Uterus (tissue), 4 donors: ENCODE results near the gene NYNRIN. TPM values are rescaled to one million over a fixed set of nuclear protein-coding genes. Genes with fewer than 3 reads are reported as not detected.

ENCODE experiments used
- DNase-seq, 2 donors: peaks; one replicate each; pipeline ENCODE4 v3.0.0-alpha.2; 2019 to 2020
- H3K27ac ChIP-seq, 2 donors: fragments of 200-600 bp; sonication (generic); 1 replicate in 1 of 2; 2 replicates in 1 of 2; pipeline ENCODE4 v1.5.1; 2016 to 2018
- H3K27me3 ChIP-seq, 2 donors: fragments of 200-600 bp; sonication (generic); one replicate each; pipeline ENCODE4 v1.5.1; 2018 to 2019; ENCODE audit warnings: control low read depth in 1 of 2
- H3K36me3 ChIP-seq, 2 donors: fragments of 200-600 bp; sonication (generic); one replicate each; pipeline ENCODE4 v1.5.1; 2019; ENCODE audit warnings: control low read depth in 1 of 2
- H3K4me1 ChIP-seq, 2 donors: fragments of 200-600 bp; sonication (generic); one replicate each; pipeline ENCODE4 v1.5.1; 2018 to 2019; ENCODE audit warnings: control low read depth in 1 of 2
- H3K4me3 ChIP-seq, 2 donors: fragments of 200-600 bp; sonication (generic); 1 replicate in 1 of 2; 2 replicates in 1 of 2; pipeline ENCODE4 v1.5.1; 2018 to 2019; ENCODE audit warnings: mild to moderate bottlenecking in 1 of 2
- H3K9me3 ChIP-seq, 2 donors: fragments of 200-600 bp; sonication (generic); one replicate each; pipeline ENCODE4 v1.5.1; 2019; ENCODE audit warnings: control low read depth in 1 of 2
- CTCF ChIP-seq, 4 experiments: fragments of 200-600 bp in 2 of 4; fragments of 450-650 bp in 2 of 4; sonication (generic) in 2 of 4; IDR thresholded peaks; one replicate each; pipeline ENCODE4 v1.5.1; 2016 to 2019; ENCODE audit warnings: antibody characterized with exemption in 4 of 4, mild to moderate bottlenecking in 2 of 4, moderate library complexity in 1 of 4
- POLR2A ChIP-seq, 2 donors: fragments of 450-650 bp; IDR thresholded peaks; one replicate each; pipeline ENCODE4 v1.6.1; 2016; ENCODE audit warnings: antibody characterized with exemption in 2 of 2, mild to moderate bottlenecking in 1 of 2, moderate library complexity in 1 of 2
- intact Hi-C: fragments of 100-400 bp; cut with DNase I; formaldehyde crosslinking; loops from one replicate; pipeline ENCODE4 v1.15.1; 2023; ENCODE audit warnings: low total_unique reads
- total RNA-seq, 4 donors: library from RNA; depleted of rRNA in 3 of 4; stranded (reverse); fragments of >200 nt in 3 of 4; gene quantifications; one replicate each; pipeline versions ENCODE4 v1.1.0 to v1.2.4, GENCODE V29; 2014 to 2023
- donor health status: DM: yes; HTN: yes; CAD: no.

Gene NYNRIN
- total RNA-seq, 4 donors from 2014 or later: 4.9 to 51.1 (median 27.3) TPM

- TF ChIP-seq POLR2A (IDR thresholded peaks at IDR 0.05): no peak
- TF ChIP-seq CTCF (IDR thresholded peaks at IDR 0.05): no peak
- Histone ChIP-seq H3K27ac (peak overlapping the region in 1 of 2 donors; percentile 85), H3K27me3 (no peaks in the 10 kb centered on the region), H3K4me3 (no peak overlapping the region), H3K4me1 (peaks cover 0 to 11% of the 10 kb centered on the region in 2 donors), H3K9me3 (no peaks in the 10 kb centered on the region), H3K36me3 (no peaks in the 10 kb centered on the region)
- DNase-seq: peak in 1 of 2 donors; percentile 21
- intact Hi-C loops: no loop called here
Measured at GRCh38 chr14:24427537-24428508, 29.0 kb downstream of the NYNRIN start.

- TF ChIP-seq POLR2A (IDR thresholded peaks at IDR 0.05): no peak
- TF ChIP-seq CTCF (IDR thresholded peaks at IDR 0.05): no peak
- peak overlapping the region; percentile 85 to 95 for H3K27ac ChIP-seq
- peak overlapping the region in 1 of 2 donors; percentile 82 for H3K4me3 ChIP-seq
- DNase-seq: peak in 1 of 2 donors; percentile 22
- no peaks in the 10 kb centered on the region for H3K9me3 ChIP-seq
- intact Hi-C loops: no loop called here
- H3K36me3 ChIP-seq: no peaks in the 10 kb centered on the region
- no peaks in the 10 kb centered on the region for H3K27me3 ChIP-seq
- H3K4me1 ChIP-seq: peaks cover 0 to 11% of the 10 kb centered on the region in 2 donors
Measured at GRCh38 chr14:24428628-24429394, 30.0 kb downstream of the NYNRIN start.

GRCh38 chr14:24429395-24430142 lies 30.8 kb downstream of the NYNRIN start, which contains the start of the genes CBLN3 and KHNYN:
CBLN3 (minus strand) TSS chr14:24429668; CDS start chr14:24429054, 614 bp downstream.
KHNYN (plus strand) TSS chr14:24429954; CDS start chr14:24430731, 777 bp downstream.
- intact Hi-C loops: loop anchor here (5.0 to 10.0 kb wide), 3 partner anchors 62 to 195 kb away; partner anchors contain the start of genes ADCY4, GMPR2, NEDD8 and NFATC4
- Histone ChIP-seq H3K4me1 (peaks cover 0 to 11% of the 10 kb centered on the region in 2 donors), H3K4me3 (peak within 1 kb of the TSS; percentile 62 to 82), H3K36me3 (no peaks in the 10 kb centered on the region), H3K9me3 (no peaks in the 10 kb centered on the region), H3K27me3 (no peaks in the 10 kb centered on the region), H3K27ac (peak within 1 kb of the TSS; percentile 85 to 95)
- TF ChIP-seq CTCF (IDR thresholded peaks at IDR 0.05) (peak in 1 of 4 experiments; percentile 32), POLR2A (IDR thresholded peaks at IDR 0.05) (peak; percentile 84 to 97)
- peak; percentile 91 to 94 for DNase-seq

GRCh38 chr14:24430143-24430681 lies 31.4 kb downstream of the NYNRIN start:
- intact Hi-C loops: loop anchor here (5.0 to 10.0 kb wide), 3 partner anchors 63 to 195 kb away; partner anchors contain the start of genes ADCY4, GMPR2, NEDD8 and NFATC4
- Histone ChIP-seq H3K36me3 (no peaks in the 10 kb centered on the region), H3K4me1 (peaks cover 0 to 11% of the 10 kb centered on the region in 2 donors), H3K27ac (peak overlapping the region; percentile 85 to 95), H3K27me3 (no peaks in the 10 kb centered on the region), H3K4me3 (peak overlapping the region; percentile 62 to 82), H3K9me3 (no peaks in the 10 kb centered on the region)
- DNase-seq: peak; percentile 77 to 83
- TF ChIP-seq CTCF (IDR thresholded peaks at IDR 0.05): no peak
- no peak for TF ChIP-seq POLR2A (IDR thresholded peaks at IDR 0.05)
